ENCODE data around the gene LMCD1. TPM values are rescaled to one million over a fixed set of nuclear protein-coding genes. Genes with fewer than 3 reads are reported as not detected.

The LMCD1 gene
- total RNA-seq, 1 experiment from 2014 or later = 46.0 TPM

- Mint-ChIP-seq H3K27ac (ENCODE audit: unreplicated experiment) (no peak overlapping the region), H3K4me1 (ENCODE audit: low read depth, unreplicated experiment) (no peaks in the 10 kb centered on the region), H3K4me3 (ENCODE audit: low read depth, unreplicated experiment) (no peak overlapping the region), H3K9me3 (ENCODE audit: low read depth, unreplicated experiment) (no peaks in the 10 kb centered on the region), H3K27me3 (ENCODE audit: unreplicated experiment) (no peaks in the 10 kb centered on the region), H3K36me3 (ENCODE audit: insufficient read depth, unreplicated experiment) (peaks cover 8% of the 10 kb centered on the region)
- no peak for DNase-seq
- no peak for TF ChIP-seq CTCF (IDR thresholded peaks at IDR 0.05; ENCODE audit: unreplicated experiment)
- no TSS peak for BruUV-seq (replicated peaks)
- intact Hi-C loops (cut with micrococcal nuclease; ENCODE audit: unreplicated experiment) = no loop called here
- CTCF ChIA-PET = no interaction called here
Observed at GRCh38 chr3:8542190-8543135, 40.8 kb downstream of the LMCD1 start.

- no peaks in the 10 kb centered on the region for H3K9me3 Mint-ChIP-seq (ENCODE audit: low read depth, unreplicated experiment)
- no peaks in the 10 kb centered on the region for H3K27me3 Mint-ChIP-seq (ENCODE audit: unreplicated experiment)
- no peaks in the 10 kb centered on the region for H3K4me1 Mint-ChIP-seq (ENCODE audit: low read depth, unreplicated experiment)
- H3K27ac Mint-ChIP-seq (ENCODE audit: unreplicated experiment) = no peak overlapping the region
- H3K4me3 Mint-ChIP-seq (ENCODE audit: low read depth, unreplicated experiment) = no peak overlapping the region
- CTCF ChIA-PET = no interaction called here
- TF ChIP-seq CTCF (IDR thresholded peaks at IDR 0.05; ENCODE audit: unreplicated experiment) = no peak
- peaks cover 8% of the 10 kb centered on the region for H3K36me3 Mint-ChIP-seq (ENCODE audit: insufficient read depth, unreplicated experiment)
- no peak for DNase-seq
- intact Hi-C loops (cut with micrococcal nuclease; ENCODE audit: unreplicated experiment) = no loop called here
- no TSS peak for BruUV-seq (replicated peaks)
Observed at GRCh38 chr3:8546609-8547008, 45.0 kb downstream of the LMCD1 start.

- DNase-seq = no peak
- H3K9me3 Mint-ChIP-seq (ENCODE audit: low read depth, unreplicated experiment) = no peaks in the 10 kb centered on the region
- CTCF ChIA-PET = no interaction called here
- H3K27ac Mint-ChIP-seq (ENCODE audit: unreplicated experiment) = no peak overlapping the region
- H3K4me3 Mint-ChIP-seq (ENCODE audit: low read depth, unreplicated experiment) = no peak overlapping the region
- H3K27me3 Mint-ChIP-seq (ENCODE audit: unreplicated experiment) = no peaks in the 10 kb centered on the region
- intact Hi-C loops (cut with micrococcal nuclease; ENCODE audit: unreplicated experiment) = no loop called here
- TF ChIP-seq CTCF (IDR thresholded peaks at IDR 0.05; ENCODE audit: unreplicated experiment) = no peak
- H3K4me1 Mint-ChIP-seq (ENCODE audit: low read depth, unreplicated experiment) = no peaks in the 10 kb centered on the region
- H3K36me3 Mint-ChIP-seq (ENCODE audit: insufficient read depth, unreplicated experiment) = peaks cover 8% of the 10 kb centered on the region
- BruUV-seq (replicated peaks) = no TSS peak
Observed at GRCh38 chr3:8548502-8549275, 47.1 kb downstream of the LMCD1 start.

- Mint-ChIP-seq H3K27ac (ENCODE audit: unreplicated experiment) (no peak overlapping the region), H3K4me1 (ENCODE audit: low read depth, unreplicated experiment) (no peaks in the 10 kb centered on the region), H3K4me3 (ENCODE audit: low read depth, unreplicated experiment) (no peak overlapping the region), H3K36me3 (ENCODE audit: insufficient read depth, unreplicated experiment) (peaks cover 8% of the 10 kb centered on the region), H3K27me3 (ENCODE audit: unreplicated experiment) (no peaks in the 10 kb centered on the region), H3K9me3 (ENCODE audit: low read depth, unreplicated experiment) (no peaks in the 10 kb centered on the region)
- CTCF ChIA-PET = no interaction called here
- BruUV-seq (replicated peaks) = no TSS peak
- no peak for DNase-seq
- intact Hi-C loops (cut with micrococcal nuclease; ENCODE audit: unreplicated experiment) = no loop called here
- TF ChIP-seq CTCF (IDR thresholded peaks at IDR 0.05; ENCODE audit: unreplicated experiment) = no peak
Observed at GRCh38 chr3:8549354-8549753, 47.7 kb downstream of the LMCD1 start.
